CD4-positive, alpha-beta T cell treated with Interleukin-6 at 100 ng/mL for 8 hours (primary cell): Measurements from ENCODE around the gene CD177.
"Not testable (repeated sequence)": the region's sequence is repeated elsewhere in the genome, so short reads cannot be mapped to it uniquely, and the experiment has no call there.

Experiments used
- DNase-seq: peaks from one replicate; pipeline ENCODE4 v3.0.0-alpha.2; 2020; ENCODE audit warnings: mixed read lengths, low spot score

The CD177 gene

GRCh38 chr19:43332058-43332922, 21.2 kb upstream of the CD177 start:
- no peak for DNase-seq

- DNase-seq: not testable (repeated sequence)
Observed at GRCh38 chr19:43336508-43336907, 17.0 kb upstream of the CD177 start.

- DNase-seq: no peak
Observed at GRCh38 chr19:43337737-43338136, 15.7 kb upstream of the CD177 start.

GRCh38 chr19:43338530-43338929, 15.0 kb upstream of the CD177 start:
- DNase-seq: no peak

- DNase-seq: not testable (repeated sequence)
Observed at GRCh38 chr19:43339243-43339930, 14.1 kb upstream of the CD177 start.

GRCh38 chr19:43340101-43340500, 13.4 kb upstream of the CD177 start:
- DNase-seq: not testable (repeated sequence)

GRCh38 chr19:43341098-43341497, 12.4 kb upstream of the CD177 start:
- not testable (repeated sequence) for DNase-seq

GRCh38 chr19:43342104-43342503, 11.4 kb upstream of the CD177 start:
- DNase-seq: not testable (repeated sequence)

- DNase-seq: not testable (repeated sequence)
Observed at GRCh38 chr19:43344347-43344925, 9.1 kb upstream of the CD177 start.

GRCh38 chr19:43349813-43350212, 3.7 kb upstream of the CD177 start:
- not testable (repeated sequence) for DNase-seq

- DNase-seq: no peak
Observed at GRCh38 chr19:43351998-43352746, 1.3 kb upstream of the CD177 start.

- no peak for DNase-seq
Observed at GRCh38 chr19:43354305-43354627, 780 bp downstream of the CD177 start.

- not testable (repeated sequence) for DNase-seq
Observed at GRCh38 chr19:43356749-43357148, 3.3 kb downstream of the CD177 start.

GRCh38 chr19:43362179-43362578, 8.7 kb downstream of the CD177 start:
- no peak for DNase-seq

- DNase-seq: no peak
Observed at GRCh38 chr19:43362745-43363144, 9.3 kb downstream of the CD177 start.

GRCh38 chr19:43365677-43366076, 12.2 kb downstream of the CD177 start:
- DNase-seq: not testable (repeated sequence)

GRCh38 chr19:43367822-43368221, 14.3 kb downstream of the CD177 start:
- no peak for DNase-seq

GRCh38 chr19:43368897-43369296, 15.4 kb downstream of the CD177 start:
- not testable (repeated sequence) for DNase-seq

GRCh38 chr19:43371909-43372308, 18.4 kb downstream of the CD177 start:
- no peak for DNase-seq

GRCh38 chr19:43372462-43372861, 19.0 kb downstream of the CD177 start:
- no peak for DNase-seq

- DNase-seq: not testable (repeated sequence)
Observed at GRCh38 chr19:43377624-43378023, 24.1 kb downstream of the CD177 start.

GRCh38 chr19:43380008-43380407, 26.5 kb downstream of the CD177 start:
- no peak for DNase-seq
